ENCODE results near the gene RRAD.
"Not testable (repeated sequence)": the region's sequence is repeated elsewhere in the genome, so short reads cannot be mapped to it uniquely, and the experiment has no call there.

Gene RRAD

DNA sequence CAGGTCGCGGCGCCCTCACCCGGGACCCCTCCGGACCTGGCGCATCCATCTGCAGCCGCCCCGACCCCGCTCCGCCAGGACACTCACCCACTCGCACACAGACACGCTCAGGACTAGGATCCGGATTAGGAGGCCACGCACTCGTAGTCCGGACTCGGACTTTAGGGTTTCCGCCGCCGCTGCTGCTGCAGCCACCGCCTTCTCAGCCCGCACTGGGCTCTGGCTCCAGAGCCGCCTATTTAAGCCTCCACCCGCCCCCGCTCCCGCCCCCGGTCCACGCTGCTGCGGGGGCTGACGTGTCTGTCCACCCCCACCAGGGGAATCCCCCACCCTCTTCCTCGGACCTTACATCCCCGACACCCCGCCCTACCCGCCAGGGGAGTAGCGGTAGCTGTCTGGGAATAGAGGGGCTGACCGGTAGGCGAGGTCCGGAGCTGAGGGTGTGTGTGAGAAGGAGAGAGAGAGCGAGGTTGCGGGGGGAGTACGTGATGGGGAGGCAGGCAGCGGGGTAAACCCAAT is at the start of gene RRAD:
RRAD (minus strand) TSS at position 214 of the 519 bp plus-strand sequence. CDS start 356 bp downstream, outside the sequence.
- H3K27ac ChIP-seq (ENCODE audit: low read length) = peak within 1 kb of the TSS; percentile 82
- peak within 1 kb of the TSS; percentile 61 to 81 for H3K4me3 ChIP-seq (ENCODE audit: low read length in 2 of 2)
- peaks cover 4 to 6% of the 10 kb centered on the region in 2 donors for H3K36me3 ChIP-seq (ENCODE audit: control insufficient read depth in 2 of 2, insufficient read depth in 2 of 2, low read length in 2 of 2)
- H3K9me3 ChIP-seq (ENCODE audit: control insufficient read depth in 2 of 2, low read length in 2 of 2) = no peaks in the 10 kb centered on the region
- H3K27me3 ChIP-seq (ENCODE audit: control insufficient read depth in 1 of 2, insufficient read depth in 2 of 2, low read length in 2 of 2) = no peaks in the 10 kb centered on the region
- peaks cover 73% of the 10 kb centered on the region for H3K4me1 ChIP-seq (ENCODE audit: control insufficient read depth, insufficient read depth, low read length)
- H3K9ac ChIP-seq (ENCODE audit: low read length in 2 of 2) = peak within 1 kb of the TSS; percentile 49 to 72

DNA sequence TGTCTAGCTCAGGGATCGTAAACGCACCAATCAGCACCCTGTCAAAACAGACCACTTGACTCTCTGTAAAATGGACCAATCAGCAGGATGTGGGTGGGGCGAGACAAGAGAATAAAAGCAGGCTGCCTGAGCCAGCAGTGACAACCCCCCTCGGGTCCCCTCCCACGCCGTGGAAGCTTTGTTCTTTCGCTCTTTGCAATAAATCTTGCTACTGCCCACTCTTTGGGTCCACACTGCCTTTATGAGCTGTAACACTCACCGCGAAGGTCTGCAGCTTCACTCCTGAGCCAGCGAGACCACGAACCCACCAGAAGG is 49.6 kb upstream of the RRAD start:
- not testable (repeated sequence) for H3K9me3 ChIP-seq (ENCODE audit: control insufficient read depth in 2 of 2, low read length in 2 of 2); H3K4me3 ChIP-seq (ENCODE audit: low read length in 2 of 2); H3K27ac ChIP-seq (ENCODE audit: low read length); H3K36me3 ChIP-seq (ENCODE audit: control insufficient read depth in 2 of 2, insufficient read depth in 2 of 2, low read length in 2 of 2); H3K9ac ChIP-seq (ENCODE audit: low read length in 2 of 2); H3K4me1 ChIP-seq (ENCODE audit: control insufficient read depth, insufficient read depth, low read length); H3K27me3 ChIP-seq (ENCODE audit: control insufficient read depth in 1 of 2, insufficient read depth in 2 of 2, low read length in 2 of 2)

- not testable (repeated sequence) for H3K4me3 ChIP-seq (ENCODE audit: low read length in 2 of 2); H3K9me3 ChIP-seq (ENCODE audit: control insufficient read depth in 2 of 2, low read length in 2 of 2); H3K27ac ChIP-seq (ENCODE audit: low read length); H3K9ac ChIP-seq (ENCODE audit: low read length in 2 of 2); H3K27me3 ChIP-seq (ENCODE audit: control insufficient read depth in 1 of 2, insufficient read depth in 2 of 2, low read length in 2 of 2); H3K36me3 ChIP-seq (ENCODE audit: control insufficient read depth in 2 of 2, insufficient read depth in 2 of 2, low read length in 2 of 2); H3K4me1 ChIP-seq (ENCODE audit: control insufficient read depth, insufficient read depth, low read length)
Measured at GRCh38 chr16:66974156-66974931, 49.0 kb upstream of the RRAD start.

DNA sequence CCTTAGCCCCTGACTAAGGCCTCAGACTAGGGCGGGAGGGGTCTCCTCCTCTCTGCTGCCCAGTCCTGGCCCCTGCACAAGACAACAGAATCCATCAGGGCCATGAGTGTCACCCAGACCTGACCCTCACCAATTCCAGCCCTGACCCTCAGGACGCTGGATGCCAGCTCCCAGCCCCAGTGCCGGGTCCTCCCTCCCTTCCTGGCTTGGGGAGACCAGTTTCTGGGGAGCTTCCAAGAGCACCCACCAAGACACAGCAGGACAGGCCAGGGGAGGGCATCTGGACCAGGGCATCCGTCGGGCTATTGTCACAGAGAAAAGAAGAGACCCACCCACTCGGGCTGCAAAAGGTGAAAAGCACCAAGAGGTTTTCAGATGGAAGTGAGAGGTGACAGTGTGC is 48.4 kb upstream of the RRAD start:
- Histone ChIP-seq H3K27ac (ENCODE audit: low read length) (no peak overlapping the region), H3K4me1 (ENCODE audit: control insufficient read depth, insufficient read depth, low read length) (no peaks in the 10 kb centered on the region), H3K9me3 (ENCODE audit: control insufficient read depth in 2 of 2, low read length in 2 of 2) (no peaks in the 10 kb centered on the region), H3K4me3 (ENCODE audit: low read length in 2 of 2) (no peak overlapping the region), H3K9ac (ENCODE audit: low read length in 2 of 2) (no peak overlapping the region), H3K27me3 (ENCODE audit: control insufficient read depth in 1 of 2, insufficient read depth in 2 of 2, low read length in 2 of 2) (peaks cover 0 to 3% of the 10 kb centered on the region in 2 donors), H3K36me3 (ENCODE audit: control insufficient read depth in 2 of 2, insufficient read depth in 2 of 2, low read length in 2 of 2) (no peaks in the 10 kb centered on the region)

DNA sequence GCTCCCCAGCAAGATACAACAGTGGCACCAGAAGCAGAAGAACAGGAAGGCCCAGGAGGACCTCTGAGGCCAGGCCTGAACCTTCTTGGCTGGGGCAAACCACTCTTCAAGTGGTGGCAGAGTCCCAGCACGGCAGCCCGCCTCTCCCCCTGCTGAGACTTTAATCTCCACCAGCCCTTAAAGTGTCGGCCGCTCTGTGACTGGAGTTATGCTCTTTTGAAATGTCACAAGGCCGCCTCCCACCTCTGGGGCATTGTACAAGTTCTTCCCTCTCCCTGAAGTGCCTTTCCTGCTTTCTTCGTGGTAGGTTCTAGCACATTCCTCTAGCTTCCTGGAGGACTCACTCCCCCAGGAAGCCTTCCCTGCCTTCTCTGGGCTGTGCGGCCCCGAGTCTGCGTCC is 47.6 kb upstream of the RRAD start:
- H3K36me3 ChIP-seq (ENCODE audit: control insufficient read depth in 2 of 2, insufficient read depth in 2 of 2, low read length in 2 of 2) = no peaks in the 10 kb centered on the region
- H3K27me3 ChIP-seq (ENCODE audit: control insufficient read depth in 1 of 2, insufficient read depth in 2 of 2, low read length in 2 of 2) = peaks cover 0 to 3% of the 10 kb centered on the region in 2 donors
- H3K27ac ChIP-seq (ENCODE audit: low read length) = no peak overlapping the region
- H3K4me3 ChIP-seq (ENCODE audit: low read length in 2 of 2) = no peak overlapping the region
- H3K9ac ChIP-seq (ENCODE audit: low read length in 2 of 2) = no peak overlapping the region
- H3K4me1 ChIP-seq (ENCODE audit: control insufficient read depth, insufficient read depth, low read length) = no peaks in the 10 kb centered on the region
- no peaks in the 10 kb centered on the region for H3K9me3 ChIP-seq (ENCODE audit: control insufficient read depth in 2 of 2, low read length in 2 of 2)

DNA sequence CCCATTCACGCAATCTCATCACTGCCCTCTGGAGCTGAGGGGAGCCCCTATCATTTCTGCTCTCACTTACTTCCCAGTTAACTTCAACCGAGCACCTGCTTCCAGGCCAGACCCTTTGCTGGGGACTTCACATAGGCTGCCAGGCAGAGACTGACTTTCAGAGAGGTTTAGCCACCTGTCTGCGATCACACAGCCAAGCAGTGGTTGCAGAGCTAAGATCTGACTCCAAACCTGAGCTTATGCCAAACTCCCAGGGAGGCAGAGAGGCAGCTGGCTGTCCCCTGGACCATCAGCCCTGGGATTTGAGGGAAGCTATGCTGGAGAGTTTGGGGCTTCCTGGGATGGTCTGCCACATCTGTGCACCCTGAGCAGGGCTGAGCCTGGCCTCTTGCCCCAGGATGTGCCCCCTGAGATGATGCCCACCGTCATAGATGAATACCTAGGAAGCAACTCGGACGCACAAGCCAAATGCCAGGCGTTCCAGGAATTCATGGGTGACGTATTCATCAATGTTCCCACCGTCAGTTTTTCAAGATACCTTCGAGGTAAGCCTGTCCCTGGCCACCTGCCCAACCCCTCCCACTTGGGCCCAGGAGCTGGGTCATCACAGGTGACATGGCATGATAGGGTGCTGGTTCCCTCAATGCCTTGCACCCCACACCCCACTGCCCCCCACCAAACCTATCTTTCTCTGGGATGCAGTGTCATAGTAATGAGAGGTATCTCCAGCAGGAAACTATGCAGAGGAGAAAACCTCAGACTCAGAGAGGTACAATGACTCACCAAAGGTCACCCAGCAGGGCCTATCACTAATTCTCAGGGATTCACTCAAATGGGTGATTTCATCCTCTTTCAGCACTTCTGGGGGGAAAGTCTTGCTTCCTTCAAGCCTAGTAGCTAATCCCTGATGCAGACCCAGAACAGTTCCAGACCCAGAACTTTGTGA is 45.7 kb upstream of the RRAD start:
- Histone ChIP-seq H3K27ac (ENCODE audit: low read length) (no peak overlapping the region), H3K4me3 (ENCODE audit: low read length in 2 of 2) (no peak overlapping the region), H3K9ac (ENCODE audit: low read length in 2 of 2) (no peak overlapping the region), H3K4me1 (ENCODE audit: control insufficient read depth, insufficient read depth, low read length) (no peaks in the 10 kb centered on the region), H3K9me3 (ENCODE audit: control insufficient read depth in 2 of 2, low read length in 2 of 2) (no peaks in the 10 kb centered on the region), H3K27me3 (ENCODE audit: control insufficient read depth in 1 of 2, insufficient read depth in 2 of 2, low read length in 2 of 2) (no peaks in the 10 kb centered on the region), H3K36me3 (ENCODE audit: control insufficient read depth in 2 of 2, insufficient read depth in 2 of 2, low read length in 2 of 2) (no peaks in the 10 kb centered on the region)

DNA sequence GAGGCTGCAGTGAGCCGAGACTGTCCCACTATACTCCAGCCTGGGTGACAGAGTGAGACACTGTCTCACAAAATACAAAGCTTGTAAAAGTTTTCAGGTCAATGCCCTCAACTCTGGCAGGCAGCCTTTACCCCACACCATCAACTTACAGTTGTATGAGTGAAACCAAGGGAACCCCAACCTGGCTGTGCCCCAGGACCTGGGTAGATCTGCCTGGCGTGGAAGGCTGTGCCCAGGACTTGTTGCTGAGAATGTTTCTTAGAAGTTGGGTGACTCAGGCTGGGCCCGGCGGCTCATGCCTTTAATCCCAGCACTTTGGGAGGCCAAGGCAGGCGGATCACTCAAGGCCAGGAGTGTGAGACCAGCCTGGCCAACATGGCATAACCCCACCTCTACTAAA is 43.5 kb upstream of the RRAD start:
- H3K4me3 ChIP-seq (ENCODE audit: low read length in 2 of 2) = no peak overlapping the region
- H3K9ac ChIP-seq (ENCODE audit: low read length in 2 of 2) = no peak overlapping the region
- no peaks in the 10 kb centered on the region for H3K9me3 ChIP-seq (ENCODE audit: control insufficient read depth in 2 of 2, low read length in 2 of 2)
- H3K27ac ChIP-seq (ENCODE audit: low read length) = no peak overlapping the region
- no peaks in the 10 kb centered on the region for H3K36me3 ChIP-seq (ENCODE audit: control insufficient read depth in 2 of 2, insufficient read depth in 2 of 2, low read length in 2 of 2)
- H3K4me1 ChIP-seq (ENCODE audit: control insufficient read depth, insufficient read depth, low read length) = no peaks in the 10 kb centered on the region
- peaks cover 0 to 3% of the 10 kb centered on the region in 2 donors for H3K27me3 ChIP-seq (ENCODE audit: control insufficient read depth in 1 of 2, insufficient read depth in 2 of 2, low read length in 2 of 2)

DNA sequence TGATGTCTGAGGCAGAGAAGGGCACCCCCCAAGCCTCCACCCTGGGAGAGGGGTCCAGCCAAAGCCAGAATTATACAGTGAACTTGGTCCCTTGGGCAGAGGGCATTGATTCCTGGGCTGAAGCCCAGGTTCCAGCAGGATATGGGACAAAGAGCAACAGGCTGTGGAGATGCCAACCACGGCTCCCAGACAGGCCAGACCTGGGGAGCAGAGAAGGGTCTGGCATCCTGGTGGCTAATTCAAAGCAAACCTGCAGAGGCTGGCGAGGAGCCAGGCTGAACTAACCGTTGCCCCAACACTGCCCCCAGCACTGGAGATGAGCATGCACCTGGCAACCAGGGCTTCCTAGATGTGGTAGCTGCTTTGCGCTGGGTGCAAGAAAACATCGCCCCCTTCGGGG is 38.7 kb upstream of the RRAD start:
- H3K9ac ChIP-seq (ENCODE audit: low read length in 2 of 2) = no peak overlapping the region
- no peaks in the 10 kb centered on the region for H3K9me3 ChIP-seq (ENCODE audit: control insufficient read depth in 2 of 2, low read length in 2 of 2)
- no peaks in the 10 kb centered on the region for H3K4me1 ChIP-seq (ENCODE audit: control insufficient read depth, insufficient read depth, low read length)
- no peaks in the 10 kb centered on the region for H3K36me3 ChIP-seq (ENCODE audit: control insufficient read depth in 2 of 2, insufficient read depth in 2 of 2, low read length in 2 of 2)
- H3K27ac ChIP-seq (ENCODE audit: low read length) = no peak overlapping the region
- no peak overlapping the region for H3K4me3 ChIP-seq (ENCODE audit: low read length in 2 of 2)
- peaks cover 0 to 3% of the 10 kb centered on the region in 2 donors for H3K27me3 ChIP-seq (ENCODE audit: control insufficient read depth in 1 of 2, insufficient read depth in 2 of 2, low read length in 2 of 2)

DNA sequence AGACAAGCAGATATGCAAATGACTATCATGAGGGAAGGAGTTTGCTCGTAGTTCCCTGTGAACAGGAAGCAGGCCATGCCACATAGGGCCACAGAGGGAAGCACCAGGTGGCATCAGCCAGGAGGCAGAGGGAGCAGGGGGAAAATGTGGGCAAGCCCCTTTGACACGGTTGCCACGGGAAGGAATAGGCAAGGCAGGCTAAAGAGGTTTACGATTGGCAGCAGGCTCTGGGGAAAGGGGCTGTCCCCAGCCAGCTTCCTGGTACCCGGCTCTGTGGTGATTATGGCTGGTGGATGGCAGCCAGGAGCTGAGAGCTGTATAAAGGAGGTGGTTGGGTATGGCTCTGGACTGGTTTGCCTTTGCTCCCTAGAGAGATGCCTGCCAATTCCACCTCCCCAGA is 36.6 kb upstream of the RRAD start:
- H3K27ac ChIP-seq (ENCODE audit: low read length) = no peak overlapping the region
- H3K9ac ChIP-seq (ENCODE audit: low read length in 2 of 2) = no peak overlapping the region
- H3K4me3 ChIP-seq (ENCODE audit: low read length in 2 of 2) = no peak overlapping the region
- no peaks in the 10 kb centered on the region for H3K36me3 ChIP-seq (ENCODE audit: control insufficient read depth in 2 of 2, insufficient read depth in 2 of 2, low read length in 2 of 2)
- no peaks in the 10 kb centered on the region for H3K4me1 ChIP-seq (ENCODE audit: control insufficient read depth, insufficient read depth, low read length)
- H3K27me3 ChIP-seq (ENCODE audit: control insufficient read depth in 1 of 2, insufficient read depth in 2 of 2, low read length in 2 of 2) = peaks cover 0 to 3% of the 10 kb centered on the region in 2 donors
- H3K9me3 ChIP-seq (ENCODE audit: control insufficient read depth in 2 of 2, low read length in 2 of 2) = no peaks in the 10 kb centered on the region

DNA sequence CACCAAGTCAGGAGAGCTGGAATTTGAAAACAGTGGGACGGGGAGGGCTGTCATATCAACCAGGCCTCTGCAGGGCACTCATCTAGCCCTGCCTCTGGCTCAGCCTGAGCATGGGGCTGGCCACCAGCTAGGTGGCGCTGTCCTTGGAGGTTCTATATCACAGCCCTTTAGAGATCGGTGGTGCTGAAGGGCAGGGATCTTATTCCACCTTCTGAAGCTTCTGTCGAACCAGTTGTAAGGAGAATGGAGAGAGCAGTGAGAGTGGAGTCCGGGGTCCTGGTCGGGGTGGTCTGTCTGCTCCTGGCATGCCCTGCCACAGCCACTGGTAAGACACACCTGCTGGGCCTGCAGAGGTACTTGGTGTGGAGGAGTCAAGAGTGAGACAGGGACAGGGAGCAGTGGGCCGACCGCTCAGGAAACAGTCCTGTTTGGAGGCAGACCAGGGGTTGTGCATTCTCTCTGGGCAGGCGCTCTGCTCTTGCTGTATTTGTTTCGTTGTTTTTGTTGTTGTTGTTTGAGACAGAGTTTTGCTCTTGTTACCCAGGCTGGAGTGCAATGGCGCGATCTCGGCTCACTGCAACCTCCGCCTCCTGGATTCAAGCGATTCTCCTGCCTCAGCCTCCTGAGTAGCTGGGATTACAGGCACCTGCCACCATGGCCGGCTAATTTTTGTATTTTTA is 35.9 kb upstream of the RRAD start, which contains the start of gene CES3:
CES3 (plus strand) TSS at position 202 of the 680 bp plus-strand sequence; CDS start at position 244, 42 bp downstream.
- H3K27me3 ChIP-seq (ENCODE audit: control insufficient read depth in 1 of 2, insufficient read depth in 2 of 2, low read length in 2 of 2) = peaks cover 0 to 3% of the 10 kb centered on the region in 2 donors
- no peak within 1 kb of the TSS for H3K4me3 ChIP-seq (ENCODE audit: low read length in 2 of 2)
- H3K27ac ChIP-seq (ENCODE audit: low read length) = no peak within 1 kb of the TSS
- no peaks in the 10 kb centered on the region for H3K36me3 ChIP-seq (ENCODE audit: control insufficient read depth in 2 of 2, insufficient read depth in 2 of 2, low read length in 2 of 2)
- no peak within 1 kb of the TSS for H3K9ac ChIP-seq (ENCODE audit: low read length in 2 of 2)
- no peaks in the 10 kb centered on the region for H3K9me3 ChIP-seq (ENCODE audit: control insufficient read depth in 2 of 2, low read length in 2 of 2)
- no peaks in the 10 kb centered on the region for H3K4me1 ChIP-seq (ENCODE audit: control insufficient read depth, insufficient read depth, low read length)
